HG03378 (cell line): ENCODE data around the gene RAI1.

Source experiments
- ATAC-seq: cut with Tn5 transposase; IDR thresholded peaks from one replicate; pipeline ENCODE4 v1.9.1; 2021; ENCODE audit warnings: mild to moderate bottlenecking, moderate library complexity; ENCODE audit not compliant: unreplicated experiment

The RAI1 gene

DNA sequence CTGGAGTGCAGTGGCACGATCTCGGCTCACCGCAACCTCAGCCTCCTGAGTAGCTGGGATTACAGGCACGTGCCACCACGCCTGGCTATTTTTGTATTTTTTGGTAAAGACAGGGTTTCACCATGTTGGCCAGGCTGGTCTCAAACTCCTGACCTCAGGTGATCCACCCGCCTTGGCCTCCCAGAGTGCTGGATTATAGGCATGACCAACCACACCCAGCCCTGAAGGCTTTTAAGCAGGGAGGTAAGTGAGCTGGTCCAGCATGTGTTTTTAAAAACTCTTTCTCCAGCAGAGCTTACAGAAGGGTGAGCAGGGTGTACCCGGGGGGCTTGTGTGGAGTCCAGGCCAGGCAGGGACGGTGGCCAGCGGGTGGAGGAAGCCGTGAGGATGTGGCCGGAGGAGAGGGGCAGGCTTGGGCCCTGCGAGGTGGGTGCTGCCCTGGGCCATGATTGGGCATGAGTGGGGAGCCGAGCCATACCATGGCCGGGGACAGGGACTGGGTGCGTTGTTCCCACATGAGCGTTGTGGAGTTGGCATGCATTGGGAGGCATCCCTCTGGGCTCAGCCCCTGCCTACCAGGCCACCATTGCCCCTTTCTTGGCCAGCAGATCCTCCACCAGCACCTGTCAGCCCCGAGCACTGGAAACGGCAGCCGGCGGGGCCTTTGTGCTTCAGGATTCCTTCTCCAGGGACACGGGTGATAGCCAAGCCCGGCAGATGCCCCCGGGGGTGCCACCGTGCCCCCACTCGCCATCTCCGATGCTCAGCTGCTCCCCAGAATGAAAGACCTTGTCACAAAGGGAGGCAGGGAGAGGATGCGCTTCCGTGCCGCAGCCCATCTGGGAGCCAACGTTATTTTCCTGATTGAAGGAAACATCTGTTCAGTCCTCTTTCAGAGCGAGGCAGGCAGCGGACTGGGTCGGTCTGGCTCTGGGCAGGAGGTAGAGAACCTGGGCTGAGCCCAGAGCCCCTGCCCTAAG lies 64.5 kb downstream of the RAI1 start:
- ATAC-seq: no peak

GRCh38 chr17:17748179-17748578 lies 66.9 kb downstream of the RAI1 start:
- no peak for ATAC-seq

GRCh38 chr17:17748604-17749003 lies 67.3 kb downstream of the RAI1 start:
- ATAC-seq: no peak

GRCh38 chr17:17749025-17749772 lies 67.9 kb downstream of the RAI1 start:
- no peak for ATAC-seq

DNA sequence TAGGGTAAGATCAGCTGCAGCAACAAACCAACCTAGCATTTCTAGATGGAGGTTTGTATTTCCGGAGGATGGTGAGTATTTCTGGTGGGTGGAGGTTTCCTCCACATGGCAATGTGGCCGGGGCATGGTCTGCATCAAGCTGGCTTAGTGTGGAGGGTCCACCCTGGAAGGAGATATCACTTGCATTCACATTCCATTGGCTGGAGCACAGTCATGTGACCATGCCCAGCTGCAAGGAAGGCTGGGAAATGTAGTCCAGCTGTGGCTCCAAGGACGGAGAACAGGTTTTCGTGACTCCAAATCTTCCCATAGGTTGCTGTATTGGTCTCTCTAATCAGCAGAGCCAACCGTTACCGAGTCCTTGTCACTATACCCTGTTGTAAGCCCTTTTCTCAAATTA lies 68.7 kb downstream of the RAI1 start:
- no peak for ATAC-seq

GRCh38 chr17:17750881-17751280 lies 69.6 kb downstream of the RAI1 start:
- ATAC-seq: peak; percentile 33

DNA sequence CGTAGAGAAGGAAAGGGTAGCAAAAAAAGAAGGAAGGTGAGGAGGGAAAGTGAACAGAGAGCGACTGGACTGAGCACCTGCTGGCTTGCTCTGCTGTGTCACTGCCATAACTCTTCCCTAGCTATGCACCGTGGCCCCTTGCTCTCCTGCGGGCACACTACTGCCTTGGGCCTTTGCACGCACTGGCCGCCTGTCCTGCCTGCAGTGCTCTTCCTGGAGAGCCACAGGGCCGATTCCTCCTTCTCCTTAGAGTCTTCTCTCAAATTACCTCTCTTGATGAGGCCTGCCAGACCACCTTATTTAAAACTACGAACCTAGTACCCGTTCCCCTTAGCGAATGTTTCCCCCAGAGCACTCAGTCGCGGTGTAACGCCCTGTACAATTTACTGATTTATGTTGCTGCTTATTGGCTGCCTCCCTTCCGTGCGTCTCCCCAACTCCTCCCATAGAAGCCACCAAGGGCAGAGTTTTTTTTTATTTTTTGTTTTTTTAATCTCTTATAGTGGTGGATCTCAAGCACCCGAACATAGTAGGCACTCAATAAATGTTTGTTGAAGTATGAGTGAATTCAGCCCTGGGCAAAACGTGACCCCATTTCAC lies 70.3 kb downstream of the RAI1 start:
- no peak for ATAC-seq

- peak; percentile 57 for ATAC-seq
Observed at GRCh38 chr17:17752089-17752820, 71.0 kb downstream of the RAI1 start.

GRCh38 chr17:17752821-17753321 lies 71.6 kb downstream of the RAI1 start:
- ATAC-seq: no peak

- ATAC-seq: no peak
Observed at GRCh38 chr17:17754719-17755686, 73.7 kb downstream of the RAI1 start.

- ATAC-seq: no peak
Observed at GRCh38 chr17:17755715-17756114, 74.5 kb downstream of the RAI1 start.

- ATAC-seq: no peak
Observed at GRCh38 chr17:17757391-17757791, 76.1 kb downstream of the RAI1 start.

GRCh38 chr17:17757956-17758845 lies 76.9 kb downstream of the RAI1 start:
- ATAC-seq: no peak

DNA sequence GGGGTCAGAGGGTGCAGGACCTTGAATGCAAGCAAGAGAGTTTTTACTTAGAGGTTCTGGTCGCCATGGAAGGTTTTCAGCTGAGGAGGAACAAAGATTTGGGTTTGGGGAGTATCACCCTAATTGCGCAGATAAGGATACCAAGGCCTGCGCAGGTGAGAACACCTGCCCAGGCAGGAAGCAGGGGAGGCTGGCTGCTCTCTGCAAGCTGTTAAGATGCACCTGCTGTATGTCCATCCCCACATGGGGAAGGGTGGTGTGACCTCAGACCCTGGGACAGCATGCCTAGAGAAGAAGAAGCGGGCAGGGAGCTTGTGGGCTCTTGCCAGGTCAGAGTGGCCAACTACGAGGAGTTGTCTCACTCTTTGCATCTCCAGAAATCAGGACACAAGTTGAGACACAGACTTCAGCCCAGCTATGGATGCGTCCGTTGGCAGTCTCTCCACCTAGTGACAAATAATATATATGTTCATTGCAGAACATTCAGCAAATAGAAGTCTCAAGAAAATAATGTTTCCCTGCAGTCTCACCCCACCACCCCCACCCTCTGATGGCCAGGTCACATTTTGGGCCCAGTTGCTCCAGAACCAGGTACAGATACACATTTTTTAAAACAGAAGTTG lies 77.8 kb downstream of the RAI1 start:
- no peak for ATAC-seq

DNA sequence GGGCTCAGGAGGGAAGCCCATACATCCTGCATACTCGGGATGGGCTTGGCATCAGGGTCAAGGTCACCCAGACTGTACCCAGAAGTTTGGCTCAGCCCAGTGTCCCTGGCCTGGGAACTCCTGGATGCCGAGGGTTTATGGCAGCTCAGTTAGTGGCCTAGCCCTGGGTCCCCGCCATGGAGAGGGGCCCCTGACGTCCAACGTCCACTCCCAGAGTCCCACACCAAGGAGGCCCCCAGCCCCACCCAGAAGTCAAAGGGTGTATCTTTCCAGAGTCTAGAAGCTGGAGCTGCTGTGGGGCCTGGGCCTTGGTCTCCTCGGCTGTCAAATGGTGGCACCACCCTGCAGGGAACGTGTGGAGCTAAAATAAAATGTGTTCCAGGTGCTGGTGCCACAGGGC lies 79.1 kb downstream of the RAI1 start:
- no peak for ATAC-seq

- ATAC-seq: no peak
Observed at GRCh38 chr17:17760872-17761550, 79.8 kb downstream of the RAI1 start.

DNA sequence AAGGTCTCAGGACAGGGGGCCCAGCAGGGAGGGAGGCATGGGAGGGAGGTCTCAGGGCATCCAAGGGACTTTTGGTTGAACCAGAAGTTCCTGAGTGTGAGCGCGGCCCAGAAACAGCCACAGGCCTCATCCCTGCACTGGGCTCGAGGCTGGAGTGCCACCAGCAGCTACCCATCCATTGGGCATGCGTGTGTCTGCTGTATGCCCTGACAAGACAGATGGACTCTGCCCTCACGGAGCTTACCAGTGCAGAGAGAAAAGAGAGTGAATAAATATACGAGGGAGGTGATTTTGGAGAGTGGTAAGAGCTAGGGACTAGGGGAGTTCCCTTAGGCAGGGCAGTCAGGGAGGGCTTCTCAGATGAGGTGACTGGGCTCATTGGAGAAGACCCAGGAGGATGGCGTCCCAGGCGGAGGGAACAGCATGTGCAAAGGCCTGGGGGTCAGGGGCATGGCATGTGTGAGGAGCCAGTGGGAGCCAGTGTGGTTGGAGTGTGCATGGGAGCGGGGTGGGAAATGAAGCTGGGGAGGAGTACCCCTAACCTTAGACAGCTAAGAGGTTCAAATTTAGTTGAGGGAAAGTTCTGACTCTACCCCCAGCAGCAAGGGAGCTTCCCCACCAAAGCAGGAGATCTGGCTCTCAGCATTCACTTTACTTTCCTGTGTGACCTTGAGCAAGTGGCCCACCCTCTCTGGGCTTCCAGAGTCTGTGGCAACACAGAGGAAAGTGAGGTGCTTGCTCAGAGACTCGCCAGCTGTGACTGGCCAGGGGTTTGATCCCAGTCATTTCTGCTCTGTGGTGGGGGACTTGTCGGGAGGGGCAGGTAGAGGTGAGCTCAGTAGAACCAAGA lies 80.9 kb downstream of the RAI1 start:
- no peak for ATAC-seq
